Neural cell (in vitro differentiated cells): ENCODE measurements around the gene WNT3A.

Experiments
- CTCF ChIP-seq: fragments of 450-650 bp; IDR thresholded peaks from 2 replicates; pipeline ENCODE4 v1.5.1; 2014; ENCODE audit warnings: antibody characterized with exemption, mild to moderate bottlenecking, moderate library complexity; ENCODE audit not compliant: poor library complexity, severe bottlenecking
- EP300 ChIP-seq: fragments of 450-650 bp; conservative IDR thresholded peaks from 2 replicates; pipeline ENCODE4 v1.6.1; 2014; ENCODE audit warnings: antibody characterized with exemption, mild to moderate bottlenecking, moderate library complexity; ENCODE audit not compliant: poor library complexity, severe bottlenecking
- EZH2 ChIP-seq: fragments of 200-600, 300-800 bp; shearing (Covaris generic), sonication (generic); IDR thresholded peaks from 2 replicates; pipeline ENCODE4 v1.6.1; 2014; ENCODE audit warnings: antibody characterized with exemption, low read length, borderline replicate concordance, mild to moderate bottlenecking; ENCODE audit not compliant: insufficient read depth, poor library complexity, severe bottlenecking
- MXI1 ChIP-seq: fragments of 450-650 bp; conservative IDR thresholded peaks from 2 replicates; pipeline ENCODE4 v1.6.1; 2014; ENCODE audit warnings: antibody characterized with exemption, mild to moderate bottlenecking; ENCODE audit not compliant: poor library complexity, severe bottlenecking
- POLR2AphosphoS5 ChIP-seq: IDR thresholded peaks from 2 replicates; pipeline ENCODE4 v1.6.1; 2012
- RAD21 ChIP-seq: fragments of 450-650 bp; conservative IDR thresholded peaks from 2 replicates; pipeline ENCODE4 v1.6.1; 2014; ENCODE audit warnings: antibody characterized with exemption, mild to moderate bottlenecking, moderate library complexity
- REST ChIP-seq: IDR thresholded peaks from 2 replicates; pipeline ENCODE4 v1.6.1; 2012; ENCODE audit warnings: borderline replicate concordance
- SMC3 ChIP-seq: fragments of 450-650 bp; conservative IDR thresholded peaks from 2 replicates; pipeline ENCODE4 v1.6.1; 2014; ENCODE audit warnings: antibody characterized with exemption, mild to moderate bottlenecking, moderate library complexity; ENCODE audit not compliant: poor library complexity
- TAF1 ChIP-seq: IDR thresholded peaks from 2 replicates; pipeline ENCODE4 v1.6.1; 2012; ENCODE audit warnings: low read depth

DNA sequence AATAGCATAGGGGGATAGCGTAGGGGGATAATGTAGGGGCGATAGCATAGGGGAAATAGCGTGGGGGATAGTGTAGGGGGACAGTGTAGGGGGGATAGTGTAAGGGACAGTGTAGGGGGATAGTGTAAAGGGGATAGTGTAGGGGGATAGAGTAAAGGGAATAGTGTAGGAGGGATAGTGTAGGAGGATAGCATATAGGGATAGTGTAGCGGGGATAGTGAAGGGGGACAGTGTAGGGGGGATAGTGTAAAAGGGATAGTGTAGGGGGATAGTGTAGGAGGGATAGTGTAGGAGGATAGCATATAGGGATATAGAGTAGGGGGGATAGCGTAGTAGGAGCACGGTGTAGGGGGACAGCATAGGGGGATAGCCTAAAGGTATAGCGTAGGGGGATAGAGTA is 61.6 kb downstream of the WNT3A start:
- TF ChIP-seq CTCF = no peak
- no peak for TF ChIP-seq EZH2
- TF ChIP-seq TAF1 = no peak
- TF ChIP-seq REST = no peak
- TF ChIP-seq RAD21 = no peak
- no peak for TF ChIP-seq SMC3
- TF ChIP-seq MXI1 = no peak
- no peak for TF ChIP-seq POLR2AphosphoS5
- TF ChIP-seq EP300 = no peak
